ENCODE results near the gene PKIG. TPM values are rescaled to one million over a fixed set of nuclear protein-coding genes. Genes with fewer than 3 reads are reported as not detected.

PKIG gene
- total RNA-seq, 1 experiment from 2014 or later, result 27.0 TPM

GRCh38 chr20:44566811-44567210 is 15.6 kb upstream of the PKIG start:
- Histone ChIP-seq H3K79me2 (ENCODE audit: insufficient read depth, low read length) (no peaks in the 10 kb centered on the region), H3K4me1 (ENCODE audit: insufficient read depth, low read length) (no peaks in the 10 kb centered on the region), H3T11ph (ENCODE audit: low read length) (no peak overlapping the region), H3K27me3 (ENCODE audit: insufficient read depth, low read length) (no peaks in the 10 kb centered on the region), H3K9me3 (ENCODE audit: control insufficient read depth, low read depth, low read length) (no peaks in the 10 kb centered on the region), H3K4ac (ENCODE audit: low read depth, low read length) (no peak overlapping the region), H3K79me1 (ENCODE audit: insufficient read depth, low read depth, low read length, poor library complexity, severe bottlenecking) (no peaks in the 10 kb centered on the region), H3K4me2 (ENCODE audit: insufficient read depth, insufficient read length, low read length) (no peak overlapping the region), H2BK20ac (ENCODE audit: low read depth, low read length, poor library complexity, severe bottlenecking) (no peak overlapping the region), H2AK5ac (ENCODE audit: insufficient read length, low read length) (no peak overlapping the region), H2BK15ac (ENCODE audit: low read depth, low read length) (no peak overlapping the region), H3K14ac (ENCODE audit: insufficient read depth, low read length) (no peak overlapping the region), H3K18ac (ENCODE audit: insufficient read length, low read depth, low read length) (no peak overlapping the region), H4K91ac (ENCODE audit: insufficient read length, low read depth, low read length) (no peak overlapping the region), H2AFZ (ENCODE audit: low read length) (no peak overlapping the region), H4K8ac (replicated peaks; ENCODE audit: insufficient read length, low read depth, low read length) (no peak overlapping the region), H3K9ac (ENCODE audit: extremely low read depth, insufficient read length, low read length) (no peak overlapping the region), H3K27ac (ENCODE audit: insufficient read length, low read depth, low read length) (no peak overlapping the region), H3K23ac (ENCODE audit: insufficient read length, low read depth, low read length) (no peak overlapping the region), H4K5ac (ENCODE audit: insufficient read length, low read depth, low read length) (no peak overlapping the region), H3K23me2 (ENCODE audit: insufficient read length, low read depth, low read length, poor library complexity, severe bottlenecking) (no peaks in the 10 kb centered on the region), H2BK120ac (ENCODE audit: low read depth, low read length, poor library complexity, severe bottlenecking) (no peak overlapping the region), H4K20me1 (ENCODE audit: control insufficient read depth, insufficient read depth, insufficient read length) (no peaks in the 10 kb centered on the region), H2BK5ac (ENCODE audit: insufficient read length, low read length) (no peak overlapping the region), H2BK12ac (ENCODE audit: insufficient read length, low read depth, low read length) (no peak overlapping the region), H3K56ac (ENCODE audit: insufficient read length, low read depth, low read length) (no peak overlapping the region)
- Mint-ChIP-seq H3K4me1 (no peaks in the 10 kb centered on the region), H3K27ac (no peak overlapping the region), H3K36me3 (ENCODE audit: insufficient read depth in 1 of 3, low read depth in 3 of 3) (no peaks in the 10 kb centered on the region), H3K27me3 (ENCODE audit: low read depth) (no peaks in the 10 kb centered on the region), H3K9me3 (no peaks in the 10 kb centered on the region), H3K4me3 (no peak overlapping the region)
- no peak for TF ChIP-seq CTCF (conservative IDR thresholded peaks at IDR 0.05)
- no peak for DNase-seq
